NCI-H524 treated with DMSO at 0.1 percent for 48 hours (cell line): ENCODE measurements around the gene EXOC1L.

ENCODE experiments used
- DNase-seq: peaks from one replicate; lab custom pipeline; 2025; lab: John Stamatoyannopoulos, UW

EXOC1L gene

DNA sequence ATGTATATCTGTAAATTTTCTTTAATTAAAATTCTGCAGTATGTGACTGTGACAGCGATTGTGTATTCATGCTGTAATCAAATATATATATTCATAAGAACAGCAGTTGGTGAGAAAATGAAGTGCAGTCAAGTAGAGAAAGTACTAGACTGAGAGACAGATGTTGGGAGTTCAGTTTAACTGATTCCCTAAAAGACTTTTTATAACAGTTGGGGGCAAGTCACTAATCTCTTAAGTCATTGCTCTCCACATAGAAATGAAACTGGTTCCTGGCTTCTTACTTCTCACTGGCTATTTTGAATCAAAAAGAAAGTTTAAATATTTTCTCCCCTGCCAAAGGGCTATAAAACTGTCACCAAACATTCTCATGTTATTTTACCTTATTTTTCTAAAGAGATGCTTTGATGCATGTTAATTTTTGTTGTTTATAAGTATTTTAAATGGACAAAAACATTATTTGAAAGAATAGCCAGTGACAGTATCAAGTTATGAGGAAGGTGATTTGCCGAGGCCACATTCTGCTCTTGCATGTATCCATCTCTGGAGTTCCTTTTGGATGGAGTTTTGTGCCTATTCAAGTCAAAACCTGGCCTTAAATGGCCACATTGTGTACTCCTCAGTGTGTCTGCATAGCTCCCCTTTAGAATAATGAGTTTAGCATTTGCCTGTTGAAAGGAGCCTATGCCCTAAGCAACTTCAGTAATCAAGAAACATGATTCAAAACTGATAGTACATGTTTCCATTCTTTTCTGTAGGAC lies 64.7 kb downstream of the EXOC1L start:
- DNase-seq = peak; percentile 91

GRCh38 chr4:55884851-55885219 lies 65.2 kb downstream of the EXOC1L start:
- DNase-seq = no peak
